ENCODE data around the gene WWOX.

Gene WWOX

DNA sequence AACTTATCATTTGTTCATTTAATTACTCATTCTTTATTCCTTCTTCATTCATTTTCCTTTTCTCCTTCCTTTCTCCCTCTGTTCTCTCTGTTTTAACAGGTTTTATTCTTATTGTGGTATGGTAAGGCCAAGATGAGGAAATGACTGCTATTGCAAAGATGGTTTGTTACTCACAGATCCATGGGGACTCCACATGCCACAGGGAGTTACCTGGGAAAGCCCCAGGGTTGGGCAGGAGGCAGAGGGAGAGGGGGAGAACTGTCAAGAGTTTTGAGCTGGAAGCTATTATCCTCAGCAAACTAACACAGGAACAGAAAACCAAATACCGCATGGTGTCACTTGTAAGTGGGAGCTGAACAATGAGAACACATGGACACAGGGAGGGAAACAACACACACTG lies 453.3 kb downstream of the WWOX start:
- H3K27me3 ChIP-seq = no peaks in the 10 kb centered on the region
- no peak overlapping the region for H3K27ac ChIP-seq
- no peaks in the 10 kb centered on the region for H3K9me3 ChIP-seq
- TF ChIP-seq, protein P1, sequence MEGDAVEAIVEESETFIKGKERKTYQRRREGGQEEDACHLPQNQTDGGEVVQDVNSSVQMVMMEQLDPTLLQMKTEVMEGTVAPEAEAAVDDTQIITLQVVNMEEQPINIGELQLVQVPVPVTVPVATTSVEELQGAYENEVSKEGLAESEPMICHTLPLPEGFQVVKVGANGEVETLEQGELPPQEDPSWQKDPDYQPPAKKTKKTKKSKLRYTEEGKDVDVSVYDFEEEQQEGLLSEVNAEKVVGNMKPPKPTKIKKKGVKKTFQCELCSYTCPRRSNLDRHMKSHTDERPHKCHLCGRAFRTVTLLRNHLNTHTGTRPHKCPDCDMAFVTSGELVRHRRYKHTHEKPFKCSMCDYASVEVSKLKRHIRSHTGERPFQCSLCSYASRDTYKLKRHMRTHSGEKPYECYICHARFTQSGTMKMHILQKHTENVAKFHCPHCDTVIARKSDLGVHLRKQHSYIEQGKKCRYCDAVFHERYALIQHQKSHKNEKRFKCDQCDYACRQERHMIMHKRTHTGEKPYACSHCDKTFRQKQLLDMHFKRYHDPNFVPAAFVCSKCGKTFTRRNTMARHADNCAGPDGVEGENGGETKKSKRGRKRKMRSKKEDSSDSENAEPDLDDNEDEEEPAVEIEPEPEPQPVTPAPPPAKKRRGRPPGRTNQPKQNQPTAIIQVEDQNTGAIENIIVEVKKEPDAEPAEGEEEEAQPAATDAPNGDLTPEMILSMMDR (IDR thresholded peaks at IDR 0.05) = no peak
- H3K4me3 ChIP-seq (ENCODE audit: low read depth in 1 of 2, low read length in 1 of 2) = no peak overlapping the region
- H3K4me1 ChIP-seq (ENCODE audit: control insufficient read depth in 1 of 2, insufficient read depth in 1 of 2, low read depth in 1 of 2, low read length in 1 of 2) = no peaks in the 10 kb centered on the region
- no peaks in the 10 kb centered on the region for H3K36me3 ChIP-seq

DNA sequence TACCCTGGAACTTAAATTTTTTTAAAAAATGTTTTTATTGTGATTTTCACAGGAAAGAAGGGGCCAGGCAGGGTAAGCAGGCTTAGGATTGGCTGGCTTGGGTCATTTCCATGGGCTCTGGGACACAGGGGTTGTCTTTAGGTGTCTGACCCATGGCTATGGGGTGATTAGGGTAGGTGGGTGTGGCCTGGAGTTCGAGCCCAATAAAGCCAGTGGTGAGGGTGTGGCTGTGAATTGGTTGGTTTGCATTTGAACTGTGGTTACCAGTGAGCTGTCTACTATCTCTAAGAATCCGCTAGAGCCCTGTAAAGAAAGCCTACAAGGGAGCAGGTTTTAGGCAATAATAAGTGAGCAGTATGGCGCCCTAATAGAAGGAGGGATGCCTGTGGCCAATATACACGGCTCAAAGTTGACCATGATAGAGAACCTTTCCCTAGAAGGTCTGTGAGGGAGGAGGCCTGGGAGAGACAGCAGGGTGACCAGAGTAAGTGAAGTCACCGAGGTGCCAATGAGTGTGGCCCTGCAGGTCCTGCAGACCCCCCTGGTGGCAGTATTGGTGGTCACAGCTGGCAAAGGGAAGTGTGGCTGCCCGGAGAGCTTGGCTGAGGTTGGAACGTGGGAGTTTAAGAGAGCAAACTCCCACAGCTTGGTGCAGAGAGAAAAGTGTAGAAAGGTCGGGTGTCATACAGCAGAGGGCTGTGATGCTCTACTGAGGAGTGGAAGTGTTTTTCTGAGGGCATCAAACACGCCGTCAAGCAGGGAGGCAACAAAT lies 454.0 kb downstream of the WWOX start:
- Histone ChIP-seq H3K4me3 (ENCODE audit: low read depth in 1 of 2, low read length in 1 of 2) (no peak overlapping the region), H3K27me3 (no peaks in the 10 kb centered on the region), H3K9me3 (no peaks in the 10 kb centered on the region), H3K4me1 (ENCODE audit: control insufficient read depth in 1 of 2, insufficient read depth in 1 of 2, low read depth in 1 of 2, low read length in 1 of 2) (no peaks in the 10 kb centered on the region), H3K27ac (no peak overlapping the region), H3K36me3 (no peaks in the 10 kb centered on the region)
- TF ChIP-seq, protein P1 (IDR thresholded peaks at IDR 0.05) = no peak

DNA sequence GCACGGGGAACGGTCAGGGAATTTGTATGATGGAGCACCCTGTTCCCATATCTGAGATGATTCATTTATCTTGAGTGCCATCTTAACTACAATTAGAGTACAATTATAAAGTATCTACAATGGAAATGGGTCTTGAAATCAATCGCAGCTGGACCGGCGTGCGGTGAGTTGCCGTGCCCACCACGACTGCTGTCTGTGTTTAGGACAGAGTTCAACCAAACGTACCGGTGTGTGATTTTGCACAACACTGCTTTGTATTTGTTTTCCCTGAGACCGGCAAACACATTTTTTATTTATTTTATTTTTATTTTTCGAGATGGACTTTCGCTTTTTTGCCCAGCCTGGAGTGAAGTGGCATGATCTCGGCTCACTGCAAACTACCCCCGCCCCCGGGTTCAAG lies 457.0 kb downstream of the WWOX start:
- no peaks in the 10 kb centered on the region for H3K4me1 ChIP-seq (ENCODE audit: control insufficient read depth in 1 of 2, insufficient read depth in 1 of 2, low read depth in 1 of 2, low read length in 1 of 2)
- no peak overlapping the region for H3K27ac ChIP-seq
- no peaks in the 10 kb centered on the region for H3K9me3 ChIP-seq
- no peaks in the 10 kb centered on the region for H3K27me3 ChIP-seq
- H3K4me3 ChIP-seq (ENCODE audit: low read depth in 1 of 2, low read length in 1 of 2) = no peak overlapping the region
- no peaks in the 10 kb centered on the region for H3K36me3 ChIP-seq
- TF ChIP-seq, protein P1 (IDR thresholded peaks at IDR 0.05) = no peak

DNA sequence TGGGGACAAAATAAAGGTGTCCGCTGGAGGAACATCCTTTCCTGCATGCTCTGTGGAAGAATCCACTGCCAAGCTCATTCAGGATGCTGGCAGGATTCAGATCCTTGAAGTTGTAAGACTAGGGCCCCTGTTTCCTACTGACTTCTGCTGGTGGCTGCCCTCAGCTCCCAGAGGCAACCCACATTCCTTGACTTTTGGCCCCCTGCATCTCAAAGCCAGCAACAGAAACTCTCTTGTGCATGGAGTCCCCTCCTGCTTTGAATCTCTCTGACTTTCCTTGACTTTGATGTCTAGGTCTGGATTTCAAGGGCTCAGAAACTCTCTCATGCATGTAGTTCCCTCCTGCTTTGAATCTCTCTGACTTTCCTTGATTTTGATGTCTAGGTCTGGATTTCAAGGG lies 461.5 kb downstream of the WWOX start:
- no peaks in the 10 kb centered on the region for H3K4me1 ChIP-seq (ENCODE audit: control insufficient read depth in 1 of 2, insufficient read depth in 1 of 2, low read depth in 1 of 2, low read length in 1 of 2)
- TF ChIP-seq, protein P1 (IDR thresholded peaks at IDR 0.05) = no peak
- H3K36me3 ChIP-seq = no peaks in the 10 kb centered on the region
- H3K27me3 ChIP-seq = no peaks in the 10 kb centered on the region
- H3K4me3 ChIP-seq (ENCODE audit: low read depth in 1 of 2, low read length in 1 of 2) = no peak overlapping the region
- H3K27ac ChIP-seq = no peak overlapping the region
- H3K9me3 ChIP-seq = no peaks in the 10 kb centered on the region

DNA sequence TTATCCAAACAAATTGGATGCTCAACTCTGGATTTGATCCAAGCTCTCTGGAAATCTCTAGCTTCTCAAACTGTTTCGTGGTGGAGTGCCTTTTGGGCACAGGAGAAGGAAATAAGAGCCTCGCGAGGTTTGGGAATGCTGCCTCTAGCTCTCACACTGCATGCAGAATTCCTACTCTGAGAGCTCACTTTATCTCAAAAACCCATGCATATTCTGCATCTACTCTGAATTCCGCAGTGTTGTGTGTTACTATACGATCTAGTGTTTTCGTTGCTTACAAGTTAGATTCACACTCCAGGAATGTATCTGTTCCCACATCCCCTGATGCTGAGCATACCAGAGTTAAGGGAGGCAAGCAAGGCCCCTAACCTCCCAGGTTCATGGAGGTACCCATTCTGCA lies 462.7 kb downstream of the WWOX start:
- Histone ChIP-seq H3K36me3 (no peaks in the 10 kb centered on the region), H3K4me1 (ENCODE audit: control insufficient read depth in 1 of 2, insufficient read depth in 1 of 2, low read depth in 1 of 2, low read length in 1 of 2) (no peaks in the 10 kb centered on the region), H3K27ac (no peak overlapping the region), H3K4me3 (ENCODE audit: low read depth in 1 of 2, low read length in 1 of 2) (no peak overlapping the region), H3K9me3 (no peaks in the 10 kb centered on the region), H3K27me3 (no peaks in the 10 kb centered on the region)
- TF ChIP-seq, protein P1 (IDR thresholded peaks at IDR 0.05) = no peak
